ENCODE results near the gene UBASH3A.

The UBASH3A gene

DNA sequence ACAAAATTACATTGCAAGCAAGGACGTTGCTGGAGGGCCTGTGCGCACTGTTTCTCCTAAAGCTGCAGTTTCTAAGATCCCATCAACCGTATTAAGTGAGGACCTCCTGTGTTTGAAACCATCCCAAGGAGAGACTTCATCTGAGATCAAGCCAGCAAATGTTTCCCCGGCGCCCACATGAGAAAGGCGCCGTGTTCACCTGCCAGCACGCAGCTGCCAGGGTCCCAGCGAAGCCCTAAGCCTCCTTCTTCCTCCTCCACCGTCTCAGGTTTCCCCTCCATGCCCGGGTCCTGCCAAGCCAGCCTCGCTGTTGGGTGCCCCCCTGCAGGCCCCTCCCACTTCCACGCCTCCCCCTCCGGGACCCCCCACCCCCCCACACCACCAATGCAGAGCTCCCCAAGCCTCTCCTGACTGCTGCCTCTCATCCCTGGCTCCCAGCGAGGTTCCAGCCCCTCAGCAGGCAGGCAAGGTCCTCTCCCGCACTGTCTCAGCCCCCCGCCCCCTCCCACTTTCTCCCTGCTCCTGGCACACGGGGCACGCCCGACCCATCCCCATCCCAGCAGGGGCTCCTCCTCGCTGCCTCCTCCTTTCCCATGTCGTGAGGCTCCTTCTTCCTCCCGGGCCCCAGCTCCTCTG is 28.7 kb upstream of the UBASH3A start:
- no peak for DNase-seq

- no peak for DNase-seq
These were observed 28.2 kb upstream of the UBASH3A start for GRCh38 chr21:42375506-42375905.

DNA sequence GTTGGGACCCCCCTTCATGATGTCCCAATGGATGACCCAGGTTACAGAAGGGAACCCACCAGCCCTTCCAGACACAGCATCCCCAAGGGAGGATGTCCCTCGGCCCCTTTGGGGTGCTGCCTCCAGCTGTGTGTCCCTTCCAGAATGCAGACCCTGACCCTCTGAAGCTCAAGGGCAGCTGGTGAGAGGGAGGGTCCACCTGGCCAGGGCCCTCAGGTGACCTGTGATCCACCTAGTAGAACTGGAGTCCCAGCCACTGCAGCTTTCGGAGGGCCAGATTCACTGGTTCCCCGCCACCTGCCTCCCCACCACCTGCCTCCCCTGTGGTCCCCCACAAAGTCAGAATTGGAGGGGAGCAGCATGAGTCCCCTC is 27.8 kb upstream of the UBASH3A start:
- no peak for DNase-seq

DNA sequence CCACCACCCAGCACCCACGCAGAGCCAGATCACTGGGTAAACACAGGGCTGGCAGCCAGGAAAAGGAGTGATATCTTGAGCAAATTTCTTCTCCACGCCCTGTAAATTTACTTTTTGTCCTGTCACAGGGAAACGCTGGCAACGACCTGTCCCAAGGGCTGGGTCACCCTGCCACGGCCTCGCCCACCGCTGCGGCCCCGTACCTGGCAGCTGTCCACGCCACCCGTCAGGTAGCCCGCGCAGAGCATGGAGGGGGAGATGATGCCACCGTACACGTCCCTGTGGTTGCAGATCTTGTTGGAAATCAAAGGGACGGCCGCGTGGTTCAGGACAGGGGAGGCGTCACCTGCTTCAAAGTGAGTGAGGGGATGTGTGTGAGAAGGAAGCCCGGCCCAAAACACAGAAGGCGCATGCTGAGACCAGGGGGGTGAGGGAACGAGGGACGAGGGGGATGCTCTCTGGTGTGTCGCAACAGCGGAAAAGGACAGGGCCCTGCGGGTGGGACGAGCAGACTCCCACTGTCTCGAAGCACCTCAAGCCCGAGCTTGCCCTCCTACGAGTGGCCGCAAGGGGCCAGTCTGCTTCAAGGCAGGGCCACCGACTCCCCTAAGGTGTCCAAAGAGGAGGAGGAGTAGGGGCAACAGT is 27.2 kb upstream of the UBASH3A start:
- no peak for DNase-seq

- DNase-seq: no peak
These were observed 26.3 kb upstream of the UBASH3A start for GRCh38 chr21:42377211-42377950.

- DNase-seq: no peak
These were observed 25.8 kb upstream of the UBASH3A start for GRCh38 chr21:42377951-42378340.

DNA sequence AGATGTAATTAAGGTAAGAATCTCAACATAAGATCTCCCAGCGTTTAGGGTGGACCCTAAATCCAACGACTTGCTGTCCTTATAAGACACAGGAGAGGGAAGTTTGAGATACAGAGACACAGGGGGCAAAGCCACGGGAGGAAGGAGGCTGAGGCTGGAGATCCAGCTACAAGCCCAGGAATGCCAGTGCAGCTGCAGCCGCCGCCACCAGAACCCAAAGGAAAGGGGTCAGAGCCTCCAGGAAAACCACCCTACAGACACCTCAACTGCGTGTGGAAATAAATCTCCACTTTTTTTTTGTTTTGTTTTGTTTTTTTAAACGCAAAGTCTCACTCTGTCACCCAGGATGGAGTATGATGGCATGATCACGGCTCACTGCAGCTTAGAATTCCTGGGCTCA is 25.3 kb upstream of the UBASH3A start:
- no peak for DNase-seq

- no peak for DNase-seq
These were observed 24.1 kb upstream of the UBASH3A start for GRCh38 chr21:42379426-42380215.

GRCh38 chr21:42381347-42381984 is 22.2 kb upstream of the UBASH3A start:
- DNase-seq: no peak

DNA sequence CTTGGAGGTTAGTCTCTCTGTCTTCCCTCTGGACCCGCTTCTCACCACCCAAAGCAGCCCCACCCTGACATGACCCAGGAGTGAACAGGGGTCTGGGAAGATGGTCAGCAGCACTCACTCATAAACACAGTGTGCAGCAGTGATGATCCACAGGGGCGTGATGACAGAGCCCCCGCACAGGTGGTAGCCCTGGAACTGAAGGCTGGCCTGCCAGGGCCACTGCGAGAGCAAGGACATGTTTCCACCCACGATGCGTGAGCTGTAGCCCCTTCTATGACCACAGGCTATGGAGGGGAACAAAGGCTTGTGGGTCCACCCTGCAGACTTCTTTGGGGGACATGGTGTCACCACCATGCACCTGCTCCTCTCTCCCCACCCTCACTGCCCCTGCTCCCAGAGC is 20.8 kb upstream of the UBASH3A start:
- no peak for DNase-seq

DNA sequence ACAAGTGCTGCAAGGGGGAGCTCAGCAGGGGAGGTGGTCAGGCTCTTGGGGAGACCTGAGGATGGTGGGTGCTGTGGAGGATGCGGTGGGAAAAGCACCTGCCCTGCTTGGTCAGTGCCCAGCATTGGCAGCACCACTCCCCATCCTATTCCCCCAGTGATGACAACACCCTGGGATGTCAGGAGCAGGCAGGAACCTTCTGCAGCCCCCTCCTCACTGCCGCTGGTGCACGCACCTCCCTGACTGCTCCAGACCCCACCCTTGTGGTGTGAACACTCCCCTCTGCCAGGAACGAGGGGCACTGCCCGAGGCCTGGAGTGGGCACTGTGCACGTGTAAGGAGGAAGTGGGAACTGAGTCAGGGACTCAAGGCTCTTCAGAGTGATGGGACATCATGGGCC is 20.4 kb upstream of the UBASH3A start:
- DNase-seq: no peak

DNA sequence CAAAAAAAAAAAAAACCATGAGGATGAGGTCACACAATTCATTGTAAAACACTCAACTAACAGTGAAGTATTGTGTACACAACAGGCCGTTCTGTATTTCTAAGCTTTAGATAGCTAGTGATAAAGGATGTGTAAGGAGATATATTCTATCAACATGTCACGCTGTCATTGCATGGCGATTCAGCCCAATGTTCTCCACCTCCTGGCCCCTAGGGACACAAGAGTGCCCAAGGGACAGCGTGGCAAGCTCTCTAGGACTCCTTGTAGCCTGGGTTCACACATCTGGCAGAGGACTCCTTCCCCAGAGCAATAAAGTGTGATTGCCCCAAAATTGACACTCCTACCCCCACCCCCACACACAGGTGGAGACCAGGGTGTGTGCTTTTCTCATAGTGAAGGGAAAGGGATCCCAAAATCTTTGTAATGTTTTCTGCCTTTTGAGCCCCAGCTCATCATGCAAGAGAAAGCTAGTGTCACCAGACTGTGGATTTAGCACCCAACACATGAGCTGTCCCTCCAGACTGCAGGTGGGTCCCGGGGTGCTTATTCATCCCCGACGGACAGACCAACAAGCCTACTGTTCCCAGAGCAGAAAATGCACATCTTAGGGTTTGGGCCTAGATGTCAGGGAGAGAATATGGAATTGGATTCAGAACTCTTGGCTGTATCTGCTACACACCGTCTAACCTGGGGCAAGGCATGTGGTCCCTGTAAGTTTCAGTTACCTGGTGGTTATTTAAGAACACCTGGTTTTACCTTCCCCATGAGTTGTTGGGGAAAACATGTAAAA is 19.4 kb upstream of the UBASH3A start:
- DNase-seq: no peak

GRCh38 chr21:42384989-42385388 is 18.7 kb upstream of the UBASH3A start:
- DNase-seq: no peak

- DNase-seq: no peak
These were observed 18.1 kb upstream of the UBASH3A start for GRCh38 chr21:42385619-42386018.

DNA sequence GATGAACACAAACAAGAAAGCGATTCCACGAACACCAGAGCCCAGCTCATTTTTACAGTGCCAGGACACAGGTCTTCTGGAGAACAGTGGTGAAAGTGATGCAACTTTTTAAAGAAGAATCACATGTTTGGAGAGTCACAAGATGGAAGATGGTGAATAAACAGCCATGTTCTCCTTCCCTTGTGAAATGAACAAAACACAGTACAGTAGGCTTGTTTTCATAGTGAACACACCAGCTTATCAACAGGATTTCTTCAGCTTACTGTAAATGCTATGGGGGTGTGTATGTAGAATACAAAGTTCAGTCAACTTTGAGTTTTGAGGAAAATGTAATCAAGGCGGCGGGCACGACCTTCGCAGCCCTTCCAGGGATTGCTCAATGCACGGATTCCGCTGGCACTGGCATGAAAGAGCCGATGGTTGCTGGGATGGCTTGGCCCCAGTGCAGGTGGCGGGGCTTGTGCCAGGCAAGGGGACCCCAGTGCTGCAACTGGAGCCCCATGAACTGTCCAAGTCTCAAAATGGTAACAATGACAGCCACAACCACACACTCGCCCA is 17.6 kb upstream of the UBASH3A start:
- DNase-seq: no peak

GRCh38 chr21:42387164-42387563 is 16.5 kb upstream of the UBASH3A start:
- DNase-seq: no peak

DNA sequence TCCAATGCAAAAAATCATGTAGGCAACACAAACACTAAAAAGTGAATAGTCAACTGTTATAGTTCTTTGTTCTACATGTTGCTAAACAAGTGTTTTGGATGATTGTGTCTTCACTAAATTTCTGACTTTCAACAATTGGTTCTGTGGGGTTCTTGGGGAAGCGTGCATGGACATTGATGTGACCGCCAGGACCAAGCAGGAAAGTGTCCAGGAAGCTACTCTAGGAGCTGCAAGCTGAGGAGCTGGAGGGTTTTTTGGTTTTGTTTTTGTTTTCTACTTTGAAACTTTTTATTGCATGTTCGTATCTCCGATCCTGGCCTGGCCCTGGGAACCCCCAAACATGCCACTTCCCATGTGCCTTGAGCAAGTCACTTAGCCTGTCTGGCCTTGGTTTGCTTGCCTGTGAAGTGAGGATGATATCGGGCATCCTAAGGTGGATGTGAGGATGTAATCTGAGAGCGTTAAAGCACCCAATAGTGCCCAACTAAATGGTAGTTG is 15.8 kb upstream of the UBASH3A start:
- DNase-seq: no peak

- no peak for DNase-seq
These were observed 14.8 kb upstream of the UBASH3A start for GRCh38 chr21:42388740-42389448.

GRCh38 chr21:42389449-42389835 is 14.3 kb upstream of the UBASH3A start:
- DNase-seq: no peak

- no peak for DNase-seq
These were observed 13.5 kb upstream of the UBASH3A start for GRCh38 chr21:42390193-42390592.

GRCh38 chr21:42390696-42391095 is 13.0 kb upstream of the UBASH3A start:
- DNase-seq: no peak
